Measurements from ENCODE around the gene NUDT4.

The NUDT4 gene

GRCh38 chr12:93413064-93413463 lies 35.3 kb downstream of the NUDT4 start:
- no peak overlapping the region for H3K4me3 ChIP-seq (ENCODE audit: low read depth, low read length)
- TF ChIP-seq, protein P1, sequence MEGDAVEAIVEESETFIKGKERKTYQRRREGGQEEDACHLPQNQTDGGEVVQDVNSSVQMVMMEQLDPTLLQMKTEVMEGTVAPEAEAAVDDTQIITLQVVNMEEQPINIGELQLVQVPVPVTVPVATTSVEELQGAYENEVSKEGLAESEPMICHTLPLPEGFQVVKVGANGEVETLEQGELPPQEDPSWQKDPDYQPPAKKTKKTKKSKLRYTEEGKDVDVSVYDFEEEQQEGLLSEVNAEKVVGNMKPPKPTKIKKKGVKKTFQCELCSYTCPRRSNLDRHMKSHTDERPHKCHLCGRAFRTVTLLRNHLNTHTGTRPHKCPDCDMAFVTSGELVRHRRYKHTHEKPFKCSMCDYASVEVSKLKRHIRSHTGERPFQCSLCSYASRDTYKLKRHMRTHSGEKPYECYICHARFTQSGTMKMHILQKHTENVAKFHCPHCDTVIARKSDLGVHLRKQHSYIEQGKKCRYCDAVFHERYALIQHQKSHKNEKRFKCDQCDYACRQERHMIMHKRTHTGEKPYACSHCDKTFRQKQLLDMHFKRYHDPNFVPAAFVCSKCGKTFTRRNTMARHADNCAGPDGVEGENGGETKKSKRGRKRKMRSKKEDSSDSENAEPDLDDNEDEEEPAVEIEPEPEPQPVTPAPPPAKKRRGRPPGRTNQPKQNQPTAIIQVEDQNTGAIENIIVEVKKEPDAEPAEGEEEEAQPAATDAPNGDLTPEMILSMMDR (IDR thresholded peaks at IDR 0.05; ENCODE audit: borderline replicate concordance, insufficient read depth, low read depth, low read length) = no peak

- no peak overlapping the region for H3K4me3 ChIP-seq (ENCODE audit: low read depth, low read length)
- TF ChIP-seq, protein P1 (IDR thresholded peaks at IDR 0.05; ENCODE audit: borderline replicate concordance, insufficient read depth, low read depth, low read length) = no peak
Observed at GRCh38 chr12:93415723-93416464, 38.2 kb downstream of the NUDT4 start.

DNA sequence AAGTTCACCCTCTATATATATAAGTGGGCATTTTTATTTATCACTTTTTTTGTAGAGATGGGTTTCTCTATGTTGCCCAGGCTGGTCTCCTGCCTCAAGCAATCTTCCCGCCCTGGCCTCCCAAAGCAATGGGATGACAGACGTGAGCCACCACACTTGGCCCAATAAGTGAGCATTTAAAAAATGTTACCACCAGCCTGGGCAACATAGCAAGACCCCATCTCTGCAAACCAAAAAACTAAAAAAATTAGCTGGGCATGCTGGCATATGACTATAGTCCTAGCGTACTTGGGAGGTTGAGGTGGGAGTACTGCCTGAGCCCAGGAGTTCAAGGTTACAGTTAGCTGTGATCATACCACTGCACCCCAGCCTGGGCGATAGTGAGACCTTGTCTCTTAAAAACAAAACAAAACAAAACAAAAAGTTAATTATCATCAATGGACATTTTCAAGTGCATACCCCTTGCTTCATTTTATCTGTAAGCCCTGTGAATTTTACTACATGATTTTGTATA lies 40.3 kb downstream of the NUDT4 start:
- no peak overlapping the region for H3K4me3 ChIP-seq (ENCODE audit: low read depth, low read length)
- TF ChIP-seq, protein P1 (IDR thresholded peaks at IDR 0.05; ENCODE audit: borderline replicate concordance, insufficient read depth, low read depth, low read length) = no peak

DNA sequence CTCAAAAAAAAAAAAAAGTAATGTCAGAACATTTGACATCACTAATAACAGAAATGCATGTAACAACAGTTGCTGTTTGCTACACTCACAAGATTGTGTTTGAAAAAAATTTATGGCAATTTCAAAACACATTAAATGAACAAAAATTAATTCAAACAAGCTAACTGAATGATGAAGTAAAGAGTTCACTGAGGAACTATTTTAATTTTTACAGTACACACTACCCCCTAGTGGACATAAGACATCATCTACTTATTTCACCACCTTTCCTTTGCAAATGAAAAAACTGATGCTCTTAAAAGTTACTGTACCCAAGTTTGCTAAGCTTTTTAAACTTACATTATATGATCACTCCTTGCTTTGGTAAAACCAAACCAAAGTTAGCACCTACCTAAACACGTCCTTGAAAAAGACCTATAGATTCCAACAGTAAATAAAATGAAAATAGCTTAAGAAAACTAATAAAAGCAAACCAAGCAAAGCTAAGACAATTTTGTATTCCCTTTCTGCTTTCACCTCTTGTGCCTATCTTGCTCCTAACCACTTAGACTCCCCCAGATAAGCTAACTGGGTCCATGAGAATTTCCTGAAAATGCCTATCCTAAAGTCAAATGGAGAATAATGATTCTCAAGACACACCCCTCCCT lies 41.8 kb downstream of the NUDT4 start:
- H3K4me3 ChIP-seq (ENCODE audit: low read depth, low read length) = no peak overlapping the region
- TF ChIP-seq, protein P1 (IDR thresholded peaks at IDR 0.05; ENCODE audit: borderline replicate concordance, insufficient read depth, low read depth, low read length) = no peak; the same call in 1 of the 2 replicates

DNA sequence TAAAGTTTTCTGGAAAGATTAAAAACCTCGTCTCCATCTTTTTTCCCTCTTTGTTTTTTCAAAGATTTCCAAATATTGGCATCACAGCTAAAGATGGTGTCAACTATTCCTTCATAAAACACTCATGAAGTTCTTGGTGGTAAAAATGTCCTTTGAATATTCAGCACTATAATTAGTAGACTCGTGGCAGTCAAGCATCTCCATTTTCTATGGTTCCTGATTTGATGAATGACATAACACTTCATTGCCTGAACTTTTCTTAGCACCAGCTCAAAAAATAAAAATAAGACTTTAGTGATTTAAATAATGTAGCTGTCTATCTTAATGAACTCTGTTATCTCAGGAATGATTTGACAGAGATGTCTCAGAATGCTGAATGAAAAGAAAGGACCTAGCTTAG lies 44.3 kb downstream of the NUDT4 start:
- H3K4me3 ChIP-seq (ENCODE audit: low read depth, low read length) = no peak overlapping the region

DNA sequence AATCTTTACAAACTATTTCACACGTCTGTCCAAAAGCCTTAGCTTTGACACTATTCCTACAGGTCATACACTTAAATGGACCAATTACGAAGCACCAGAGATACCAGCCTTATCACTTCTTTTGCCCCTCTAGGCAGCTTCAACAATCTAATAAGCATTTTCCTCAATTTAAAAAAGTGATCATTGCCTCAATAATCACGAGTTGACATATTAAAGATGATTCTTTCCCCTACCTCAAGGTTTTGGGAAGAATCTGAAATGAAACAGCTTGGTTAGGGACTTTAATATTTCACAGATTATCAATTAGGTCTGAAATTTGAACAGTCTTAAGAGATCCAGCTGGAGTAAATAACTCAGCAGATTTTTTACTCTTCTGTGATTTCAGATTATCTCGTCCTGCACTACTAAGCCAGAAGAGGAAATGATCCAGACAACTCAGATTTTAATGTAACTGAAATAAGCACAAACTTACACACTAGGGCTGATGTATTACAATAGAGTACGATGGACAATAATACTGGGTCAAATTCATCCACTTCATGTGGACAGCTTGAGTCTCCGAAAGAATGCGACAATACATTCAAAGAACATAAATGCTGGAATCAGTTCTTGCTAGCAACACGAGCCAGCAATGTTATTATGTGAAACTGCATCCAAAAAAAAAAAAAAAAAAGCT lies 48.1 kb downstream of the NUDT4 start:
- TF ChIP-seq, protein P1 (IDR thresholded peaks at IDR 0.05; ENCODE audit: borderline replicate concordance, insufficient read depth, low read depth, low read length) = no peak
- no peak overlapping the region for H3K4me3 ChIP-seq (ENCODE audit: low read depth, low read length)

More for the DNA sequence above, 44.3 kb downstream of the NUDT4 start:
- TF ChIP-seq, protein P1 (IDR thresholded peaks at IDR 0.05; ENCODE audit: borderline replicate concordance, insufficient read depth, low read depth, low read length) = no peak

Measured in GM12875 (cell line).